Loucy (cell line): Measurements from ENCODE around the gene LRRC59.
A peak's percentile ranks its signal among the peaks of the same experiment; 100 is the strongest.

ENCODE experiments used
- H2AFZ ChIP-seq: fragments of 200-600 bp; sonication (generic); 2 replicates; pipeline ENCODE4 v1.6.0; 2016; ENCODE audit warnings: antibody characterized with exemption, mild to moderate bottlenecking, low read length, moderate library complexity
- H3F3A ChIP-seq: fragments of 200-600 bp; 2 replicates; pipeline ENCODE4 v1.6.0; 2016; ENCODE audit warnings: antibody characterized with exemption, low read depth, mild to moderate bottlenecking
- H3K27me3 ChIP-seq: fragments of 200-600 bp; sonication (generic); 2 replicates; pipeline ENCODE4 v1.6.1; 2014; ENCODE audit warnings: low read length, mild to moderate bottlenecking; ENCODE audit not compliant: insufficient read depth, poor library complexity, severe bottlenecking
- H3K36me3 ChIP-seq: fragments of 200-600 bp; sonication (generic); 2 replicates; pipeline ENCODE4 v1.6.1; 2016; ENCODE audit warnings: low read length; ENCODE audit not compliant: insufficient read depth
- H3K4me1 ChIP-seq: fragments of 200-600 bp; sonication (generic); 2 replicates; pipeline ENCODE4 v1.5.1; 2014; ENCODE audit warnings: low read length, mild to moderate bottlenecking; ENCODE audit not compliant: insufficient read depth, poor library complexity, severe bottlenecking
- H3K4me2 ChIP-seq: fragments of 200-600 bp; sonication (generic); 2 replicates; pipeline ENCODE4 v1.6.0; 2014; ENCODE audit warnings: antibody characterized with exemption, low read length, low read depth, mild to moderate bottlenecking; ENCODE audit not compliant: poor library complexity, severe bottlenecking
- H3K4me3 ChIP-seq: fragments of 200-600 bp; sonication (generic); 2 replicates; pipeline ENCODE4 v1.5.1; 2014; ENCODE audit warnings: low read length, mild to moderate bottlenecking, mixed read lengths; ENCODE audit not compliant: poor library complexity, severe bottlenecking
- H3K79me2 ChIP-seq: fragments of 200-600 bp; sonication (generic); 2 replicates; pipeline ENCODE4 v1.6.1; 2014; ENCODE audit warnings: low read length; ENCODE audit not compliant: insufficient read depth
- H3K9ac ChIP-seq: fragments of 200-600 bp; sonication (generic); 2 replicates; pipeline ENCODE4 v1.6.0; 2014; ENCODE audit warnings: mild to moderate bottlenecking, low read depth, low read length, moderate library complexity; ENCODE audit not compliant: poor library complexity, severe bottlenecking
- H3K9me2 ChIP-seq: fragments of 200-600 bp; sonication (generic); replicated peaks from 2 replicates; pipeline ENCODE4 v1.6.1; 2016; ENCODE audit warnings: low read depth, low read length, mixed read lengths
- H3K9me3 ChIP-seq: fragments of 200-600 bp; sonication (generic); 2 replicates; pipeline ENCODE4 v1.6.1; 2014; ENCODE audit warnings: mild to moderate bottlenecking, antibody characterized with exemption, low read length, low read depth; ENCODE audit not compliant: insufficient read depth
- H4K20me1 ChIP-seq: fragments of 200-600 bp; sonication (generic); 2 replicates; pipeline ENCODE4 v1.6.0; 2014; ENCODE audit warnings: antibody characterized with exemption, low read length, mild to moderate bottlenecking; ENCODE audit not compliant: insufficient read depth, poor library complexity, severe bottlenecking
- EZH2phosphoT487 ChIP-seq: fragments of 200-600 bp; IDR thresholded peaks from 2 replicates; pipeline ENCODE4 v1.6.1; 2018; ENCODE audit warnings: antibody characterized with exemption, mild to moderate bottlenecking, moderate library complexity, borderline replicate concordance
- TF ChIP-seq, protein P1 (sequence below): fragments of 200-600 bp; sonication (generic); conservative IDR thresholded peaks from 2 replicates; pipeline ENCODE4 v1.5.1; 2014; ENCODE audit warnings: mild to moderate bottlenecking, antibody characterized with exemption, low read length

LRRC59 gene

DNA sequence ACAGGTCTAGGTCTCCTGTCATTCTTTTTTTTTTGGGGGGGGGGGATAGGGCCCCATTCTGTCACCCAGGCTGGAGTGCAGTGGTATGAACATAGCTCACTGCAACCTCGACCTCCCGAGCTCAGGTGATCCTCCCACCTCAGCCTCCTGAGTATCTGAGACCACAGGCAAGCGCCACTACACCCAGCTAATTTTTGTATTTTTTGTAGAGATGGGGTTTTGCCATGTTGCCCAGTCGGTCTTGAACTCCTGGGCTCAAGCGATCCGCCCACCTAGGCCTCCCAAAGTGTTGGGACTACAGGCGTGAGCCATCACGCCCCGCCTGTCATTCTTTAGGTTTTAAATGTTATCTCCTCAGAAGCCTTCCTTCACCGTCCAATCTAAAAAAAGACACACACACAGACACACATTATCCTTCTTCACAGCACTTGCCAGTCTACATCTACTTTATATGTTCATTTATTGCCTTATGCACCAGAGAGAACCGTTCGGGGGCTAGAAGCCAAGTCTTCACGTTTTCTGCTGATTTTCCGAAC, 25.0 kb downstream of the LRRC59 start:
- H4K20me1 ChIP-seq: no peaks in the 10 kb centered on the region
- H3K9ac ChIP-seq: peak overlapping the region; percentile 96
- H3F3A ChIP-seq: no peaks in the 10 kb centered on the region
- H3K9me3 ChIP-seq: no peaks in the 10 kb centered on the region
- H3K27me3 ChIP-seq: no peaks in the 10 kb centered on the region
- H2AFZ ChIP-seq: peak overlapping the region; percentile 98
- H3K4me1 ChIP-seq: peaks cover 30% of the 10 kb centered on the region
- peaks cover 33% of the 10 kb centered on the region for H3K36me3 ChIP-seq
- TF ChIP-seq, protein P1, sequence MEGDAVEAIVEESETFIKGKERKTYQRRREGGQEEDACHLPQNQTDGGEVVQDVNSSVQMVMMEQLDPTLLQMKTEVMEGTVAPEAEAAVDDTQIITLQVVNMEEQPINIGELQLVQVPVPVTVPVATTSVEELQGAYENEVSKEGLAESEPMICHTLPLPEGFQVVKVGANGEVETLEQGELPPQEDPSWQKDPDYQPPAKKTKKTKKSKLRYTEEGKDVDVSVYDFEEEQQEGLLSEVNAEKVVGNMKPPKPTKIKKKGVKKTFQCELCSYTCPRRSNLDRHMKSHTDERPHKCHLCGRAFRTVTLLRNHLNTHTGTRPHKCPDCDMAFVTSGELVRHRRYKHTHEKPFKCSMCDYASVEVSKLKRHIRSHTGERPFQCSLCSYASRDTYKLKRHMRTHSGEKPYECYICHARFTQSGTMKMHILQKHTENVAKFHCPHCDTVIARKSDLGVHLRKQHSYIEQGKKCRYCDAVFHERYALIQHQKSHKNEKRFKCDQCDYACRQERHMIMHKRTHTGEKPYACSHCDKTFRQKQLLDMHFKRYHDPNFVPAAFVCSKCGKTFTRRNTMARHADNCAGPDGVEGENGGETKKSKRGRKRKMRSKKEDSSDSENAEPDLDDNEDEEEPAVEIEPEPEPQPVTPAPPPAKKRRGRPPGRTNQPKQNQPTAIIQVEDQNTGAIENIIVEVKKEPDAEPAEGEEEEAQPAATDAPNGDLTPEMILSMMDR: no peak
- TF ChIP-seq EZH2phosphoT487: no peak
- H3K4me2 ChIP-seq: peak overlapping the region; percentile 87
- H3K9me2 ChIP-seq: no peaks in the 10 kb centered on the region
- peaks cover 52% of the 10 kb centered on the region for H3K79me2 ChIP-seq
- peak overlapping the region; percentile 87 for H3K4me3 ChIP-seq

DNA sequence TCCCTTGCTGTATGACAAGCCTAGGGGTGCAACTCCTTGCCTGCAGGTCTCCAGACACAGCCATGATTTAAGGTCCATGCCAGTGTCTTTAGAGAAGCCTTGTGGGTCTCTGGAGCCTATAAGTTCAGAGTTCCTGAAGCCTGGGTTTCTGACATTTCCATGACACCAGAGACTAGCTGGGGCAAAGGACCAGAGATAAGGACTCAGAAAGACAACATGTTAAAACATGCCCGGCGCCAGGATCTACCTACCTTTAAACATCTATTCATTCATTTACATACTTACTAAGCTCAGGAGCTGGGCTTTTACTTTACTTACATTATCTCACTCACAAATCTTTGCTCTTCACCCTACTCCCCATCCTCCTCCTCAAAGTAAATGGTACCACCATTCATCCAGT, 25.8 kb downstream of the LRRC59 start:
- peak overlapping the region; percentile 87 for H3K4me3 ChIP-seq
- H3K9me3 ChIP-seq: no peaks in the 10 kb centered on the region
- H3K9ac ChIP-seq: peak overlapping the region; percentile 96
- no peaks in the 10 kb centered on the region for H3K9me2 ChIP-seq
- H3K4me1 ChIP-seq: peaks cover 30% of the 10 kb centered on the region
- no peaks in the 10 kb centered on the region for H3K27me3 ChIP-seq
- TF ChIP-seq, protein P1: no peak
- no peak for TF ChIP-seq EZH2phosphoT487
- peaks cover 39% of the 10 kb centered on the region for H3K36me3 ChIP-seq
- no peak overlapping the region for H2AFZ ChIP-seq
- H3K79me2 ChIP-seq: peaks cover 52% of the 10 kb centered on the region
- H4K20me1 ChIP-seq: no peaks in the 10 kb centered on the region
- peak overlapping the region; percentile 87 for H3K4me2 ChIP-seq
- no peaks in the 10 kb centered on the region for H3F3A ChIP-seq

- no peak overlapping the region for H2AFZ ChIP-seq
- H3K36me3 ChIP-seq: peaks cover 44% of the 10 kb centered on the region
These were observed 27.3 kb downstream of the LRRC59 start for GRCh38 chr17:50370052-50370451.

More at GRCh38 chr17:50370052-50370451, 27.3 kb downstream of the LRRC59 start:
- Histone ChIP-seq H3K4me2 (peak overlapping the region; percentile 87), H3K27me3 (no peaks in the 10 kb centered on the region), H3K9ac (no peak overlapping the region), H4K20me1 (no peaks in the 10 kb centered on the region), H3K9me3 (no peaks in the 10 kb centered on the region), H3K79me2 (peaks cover 52% of the 10 kb centered on the region), H3F3A (no peaks in the 10 kb centered on the region), H3K4me1 (peaks cover 30% of the 10 kb centered on the region), H3K4me3 (no peak overlapping the region), H3K9me2 (no peaks in the 10 kb centered on the region)
- TF ChIP-seq, protein P1: no peak
- TF ChIP-seq EZH2phosphoT487: no peak
